NK-92 (cell line): Measurements from ENCODE around the gene MKX.

Experiments used
- DNase-seq: peaks from one replicate; lab custom pipeline; 2025; ENCODE audit not compliant: unreplicated experiment; lab: John Stamatoyannopoulos, UW

The MKX gene

DNA sequence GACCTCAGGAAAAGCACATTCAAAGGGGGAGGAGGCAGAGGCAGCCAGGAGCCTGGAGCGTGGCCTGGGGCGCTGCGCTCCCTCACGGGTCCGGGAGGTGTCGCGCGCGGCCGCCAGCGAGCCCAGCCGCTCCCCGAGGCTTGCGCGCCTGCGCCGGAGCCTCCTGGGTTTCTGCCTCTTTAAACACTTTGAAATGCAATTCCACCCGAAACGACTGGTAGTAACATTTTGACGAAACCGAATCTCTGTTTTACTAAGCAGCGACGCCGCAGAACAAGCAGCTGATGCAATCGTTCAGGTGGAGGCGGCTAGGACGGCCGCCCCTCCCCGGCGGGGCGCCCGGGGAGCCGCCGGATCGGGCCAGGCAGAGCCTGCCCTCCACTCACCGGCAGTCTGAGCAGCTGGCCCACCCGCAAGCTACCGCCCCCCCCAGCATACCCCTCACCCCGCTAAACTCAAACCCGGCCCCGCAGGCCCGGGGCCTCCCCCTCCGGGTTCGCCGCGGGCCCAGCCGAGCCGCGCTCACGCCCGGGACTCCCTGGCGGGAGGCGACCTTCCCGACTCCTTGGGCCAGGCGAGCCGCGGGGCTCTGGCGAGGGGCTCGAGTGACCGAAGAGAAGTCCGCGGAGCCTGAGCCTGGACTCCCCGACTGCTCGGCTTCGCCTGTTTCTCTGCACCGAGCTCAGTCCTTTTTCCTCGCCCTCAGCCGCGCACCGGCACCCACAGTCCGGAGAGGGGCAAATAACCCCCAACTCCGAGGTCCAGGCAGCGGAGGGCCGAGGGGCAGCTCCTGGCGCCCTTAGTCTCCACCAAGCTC, 3.2 kb downstream of the MKX start:
- no peak for DNase-seq

DNA sequence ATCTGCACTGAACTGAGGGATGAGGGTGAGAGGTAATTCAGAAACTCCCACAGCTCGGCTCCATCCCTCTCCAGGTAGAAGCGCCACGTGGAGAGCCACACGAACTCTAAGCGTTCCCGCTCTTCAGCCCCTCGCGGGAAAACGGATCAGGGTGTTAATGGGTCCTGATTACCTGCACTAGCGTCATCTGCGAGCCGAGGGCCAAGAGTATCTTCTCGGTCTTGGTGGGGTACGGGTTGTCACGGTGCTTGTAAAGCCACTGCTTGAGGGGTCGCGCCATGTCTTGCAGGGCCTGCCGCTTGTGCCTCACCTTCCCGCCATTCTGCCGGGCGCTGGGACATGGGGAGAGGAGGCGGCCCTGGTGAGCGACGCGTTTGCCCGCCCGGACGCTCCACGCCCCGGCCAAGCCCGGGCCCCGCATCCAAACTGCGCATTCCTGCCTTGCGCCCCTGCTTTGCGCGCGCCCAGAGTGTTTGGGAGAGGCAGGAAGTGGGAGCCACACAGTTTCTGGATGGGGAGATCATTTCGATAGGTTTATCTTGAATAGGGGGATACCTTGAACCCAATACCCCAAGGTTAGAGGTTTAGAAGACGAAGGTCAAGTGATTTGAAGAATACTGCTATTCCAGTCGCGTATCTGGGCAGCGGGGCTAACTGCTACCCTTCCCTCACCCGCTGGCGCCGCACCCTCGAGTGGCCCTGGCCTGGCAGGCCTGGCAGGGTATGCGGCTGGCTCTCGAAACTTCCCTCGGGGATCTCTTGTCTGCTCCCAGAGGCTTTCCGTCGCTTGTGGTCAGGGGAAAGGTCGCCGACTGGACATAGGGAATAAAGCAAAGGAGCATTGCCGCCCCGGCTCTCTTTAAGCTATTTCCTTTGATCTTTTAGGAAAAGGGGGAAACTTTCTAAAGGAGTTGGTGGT, 4.2 kb downstream of the MKX start:
- no peak for DNase-seq

DNA sequence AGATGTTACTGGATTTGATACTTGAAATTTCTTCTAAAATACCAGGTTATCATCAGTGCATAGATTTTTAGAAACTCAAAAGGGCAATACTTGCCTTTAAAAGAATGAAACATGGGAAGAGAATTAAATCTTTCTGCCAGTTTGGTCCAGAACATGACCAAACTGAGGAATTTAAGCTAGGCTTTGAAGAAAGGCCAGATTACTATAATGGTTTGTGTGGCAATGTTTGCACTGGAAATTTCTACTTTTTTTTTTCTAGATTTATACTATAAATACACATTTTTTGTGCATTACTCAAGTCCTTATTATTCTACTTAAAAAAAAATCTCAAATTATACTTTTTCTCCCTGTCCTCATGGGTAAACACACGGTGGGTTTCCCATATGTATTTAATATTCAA, 9.2 kb downstream of the MKX start:
- no peak for DNase-seq

DNA sequence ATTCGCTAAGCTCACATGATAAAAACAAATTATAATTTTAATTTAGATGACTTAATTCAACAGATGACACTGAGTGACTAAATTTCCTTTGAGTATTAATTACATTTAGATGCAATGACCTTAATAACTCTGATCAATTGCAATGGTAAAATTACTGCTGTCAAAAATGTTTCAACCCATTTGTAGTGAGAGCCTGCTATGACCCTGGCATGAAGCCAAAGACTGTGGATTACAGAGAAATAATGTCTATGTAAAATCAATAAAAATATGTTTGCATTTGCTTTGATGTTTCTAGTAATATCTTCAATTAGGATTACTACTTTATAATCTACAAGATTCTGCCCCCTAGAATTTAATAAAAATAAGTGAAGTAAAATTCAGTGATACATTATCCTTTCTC, 15.6 kb downstream of the MKX start:
- DNase-seq: no peak

DNA sequence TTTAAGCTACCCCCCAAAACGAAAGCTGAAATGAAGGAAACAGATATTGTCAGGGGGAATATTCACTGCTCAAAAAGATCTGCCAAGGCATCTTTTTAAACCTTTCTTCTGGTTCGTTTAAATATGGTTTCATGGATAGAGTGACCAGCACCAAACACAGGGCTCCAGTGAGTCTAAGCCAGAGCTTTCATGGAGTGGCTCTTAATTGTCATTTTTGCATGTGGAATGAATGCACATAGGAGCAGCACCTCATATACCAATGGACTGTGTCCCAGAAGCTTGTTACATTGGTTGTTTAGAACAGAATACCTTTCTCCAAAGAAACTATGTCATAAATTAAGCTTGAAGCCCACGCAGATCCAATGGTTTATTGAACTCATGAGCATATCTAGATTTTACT, 17.3 kb downstream of the MKX start:
- DNase-seq: no peak

DNA sequence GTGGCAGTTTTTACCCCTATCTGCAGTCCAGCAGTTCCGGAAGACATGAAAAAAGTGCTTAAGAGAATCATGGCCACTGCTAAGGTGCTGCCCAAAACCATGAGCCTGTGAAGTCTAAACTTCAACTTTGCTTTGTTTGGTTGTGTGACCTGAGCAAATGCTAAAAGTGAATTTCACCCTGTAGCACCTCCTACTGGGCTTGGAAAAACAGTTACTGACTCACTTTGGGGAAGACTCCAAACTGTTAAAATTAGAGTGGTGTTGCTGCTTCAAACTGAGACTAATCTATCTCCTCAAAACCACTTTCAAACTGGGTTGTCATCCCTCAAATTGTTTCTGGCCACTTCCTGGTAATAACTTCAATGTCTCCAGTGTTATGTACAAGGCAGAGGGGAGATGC, 21.3 kb downstream of the MKX start:
- no peak for DNase-seq

DNA sequence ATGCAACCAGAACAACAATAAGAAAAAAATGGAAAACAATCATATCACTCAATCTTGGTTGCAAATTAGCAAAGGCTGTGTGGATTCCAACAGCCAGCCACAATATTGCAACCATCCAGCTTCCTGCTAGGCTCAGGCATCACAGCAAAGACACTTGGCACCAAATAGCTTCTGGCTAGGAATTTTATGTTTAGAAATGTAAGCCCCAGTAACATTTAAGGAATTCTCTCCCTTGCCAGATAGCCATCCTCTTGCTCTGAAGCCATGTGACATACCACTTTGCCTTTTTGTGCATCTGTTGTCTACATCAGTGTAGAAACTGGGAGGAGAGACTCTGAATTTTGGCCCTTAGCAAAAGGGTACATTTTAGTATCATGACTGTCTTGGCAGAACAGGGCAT, 22.2 kb downstream of the MKX start:
- no peak for DNase-seq

DNA sequence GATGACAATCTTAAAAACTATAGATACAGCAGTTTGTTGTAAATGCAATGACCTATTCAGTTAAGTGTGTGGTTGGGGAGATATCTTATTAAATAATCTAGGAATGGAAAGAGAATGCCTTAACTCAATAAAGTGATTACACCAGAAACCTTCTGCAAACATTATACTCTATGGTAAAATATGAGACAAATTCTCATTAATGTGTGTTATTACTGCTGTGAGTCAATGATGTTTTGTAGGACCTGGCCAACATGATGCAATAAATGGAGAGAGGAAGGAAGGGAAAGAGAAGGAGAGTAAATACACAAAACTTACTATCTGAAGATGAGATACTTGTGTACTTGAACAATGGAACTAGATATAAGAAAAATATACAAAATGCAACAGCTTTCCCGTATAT, 25.1 kb downstream of the MKX start:
- DNase-seq: no peak

DNA sequence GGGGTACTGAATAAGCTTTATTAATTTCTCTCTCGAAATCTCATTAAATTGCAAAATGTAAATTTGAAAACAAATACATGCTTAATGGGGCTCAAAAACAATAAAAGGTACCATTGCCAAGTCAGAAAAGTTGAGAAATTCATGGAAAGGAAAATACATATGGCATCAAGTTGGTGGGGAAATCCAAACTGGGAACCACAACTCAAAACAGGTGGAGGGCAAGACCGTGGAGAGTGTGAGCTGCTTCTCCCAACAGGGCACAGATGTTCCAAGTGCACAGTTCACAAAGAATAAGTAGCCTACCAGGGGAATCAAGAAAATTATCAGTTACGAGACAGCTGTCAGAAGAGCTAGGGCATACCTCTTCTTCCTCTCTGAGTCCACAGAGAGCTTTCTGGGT, 26.6 kb downstream of the MKX start:
- no peak for DNase-seq

DNA sequence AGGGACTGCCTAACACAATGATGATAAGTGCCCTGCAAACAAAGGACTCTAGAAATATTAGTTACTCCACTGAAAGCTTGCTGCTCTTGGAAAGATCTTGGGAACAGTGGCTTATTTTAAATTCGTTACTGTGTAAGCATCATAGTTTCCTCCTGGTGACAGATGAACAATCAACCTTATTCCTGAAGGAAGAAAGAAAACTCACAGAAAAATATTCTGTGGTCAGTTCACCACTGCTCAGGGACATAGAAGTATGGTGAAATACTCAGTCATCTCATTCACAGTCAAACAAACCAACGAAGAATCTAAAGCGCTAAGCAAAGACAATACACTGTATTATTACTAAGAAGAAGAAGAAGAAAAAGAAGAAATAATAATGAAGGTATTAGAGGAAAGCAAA, 27.8 kb downstream of the MKX start:
- no peak for DNase-seq

DNA sequence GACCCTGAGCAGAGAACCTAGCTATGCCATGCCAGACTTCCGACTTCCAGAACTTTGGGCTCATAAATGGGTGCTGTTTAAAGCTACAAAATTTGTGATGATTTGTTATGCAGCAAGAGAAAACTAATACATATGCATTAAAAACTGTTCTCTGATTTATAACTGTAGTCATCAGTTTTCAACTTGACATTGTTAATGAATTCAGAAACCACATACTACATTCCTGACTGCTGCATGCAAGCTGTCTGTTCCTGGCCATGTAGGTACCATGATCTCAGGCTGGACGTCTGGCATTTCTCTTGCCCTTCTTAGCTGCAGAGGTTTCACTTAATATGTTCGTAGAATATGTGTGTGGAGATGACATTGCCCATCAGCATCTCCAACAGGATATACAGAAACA, 28.4 kb downstream of the MKX start:
- no peak for DNase-seq

DNA sequence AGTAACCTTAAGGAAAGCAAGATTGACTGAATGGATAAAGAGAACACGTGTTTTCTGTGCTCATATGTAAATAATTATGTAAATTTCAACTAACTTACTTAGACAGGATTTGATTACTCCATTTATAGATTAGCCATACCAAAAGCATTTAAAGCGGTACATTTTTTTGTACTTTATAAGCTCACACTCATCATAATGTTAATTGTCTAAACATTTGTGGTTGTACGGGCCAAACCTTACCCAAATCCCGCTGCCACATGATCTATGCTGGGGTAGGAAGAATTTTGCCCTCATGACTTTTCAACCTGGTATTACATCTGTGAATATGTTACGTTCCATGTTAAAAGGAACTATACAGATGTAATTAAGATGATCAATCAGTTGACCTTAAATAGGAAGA, 29.1 kb downstream of the MKX start:
- no peak for DNase-seq

DNA sequence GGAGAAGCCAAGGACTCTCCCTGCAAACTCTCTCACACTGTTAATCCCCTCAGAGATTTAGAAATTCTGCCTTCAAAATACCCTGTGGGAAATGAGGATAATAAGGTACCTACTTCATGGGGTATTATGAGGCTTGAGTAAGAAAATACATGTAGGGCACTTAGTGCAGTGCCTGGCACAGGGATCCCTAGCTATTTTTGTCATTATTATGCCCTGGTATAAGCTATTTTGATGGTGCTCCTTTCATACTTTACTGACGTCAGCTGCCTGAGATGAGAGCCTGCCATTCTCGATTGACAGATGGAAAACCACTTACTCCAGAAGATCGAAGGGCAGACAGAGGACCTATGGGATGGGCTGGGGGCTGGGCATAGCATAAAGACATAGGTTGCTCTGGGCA, 30.1 kb downstream of the MKX start:
- no peak for DNase-seq

DNA sequence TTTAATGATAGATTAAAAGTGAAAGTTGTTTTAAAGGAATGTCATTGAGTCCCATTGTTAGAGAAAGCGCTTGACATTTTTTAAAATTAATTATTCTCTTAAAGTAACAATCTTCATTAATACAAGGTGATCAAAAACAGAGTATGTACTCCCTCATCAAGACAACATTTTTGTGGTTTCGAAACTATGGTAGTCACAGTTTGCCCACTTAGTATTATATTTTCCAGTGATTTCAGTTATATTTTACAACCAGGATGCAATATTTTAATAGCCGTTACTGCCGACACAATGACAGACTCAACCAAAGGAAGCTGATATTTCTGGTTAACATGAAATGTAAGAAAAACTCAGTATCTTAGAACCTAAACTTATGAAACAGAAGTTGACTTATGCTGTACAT, 31.3 kb downstream of the MKX start:
- no peak for DNase-seq

DNA sequence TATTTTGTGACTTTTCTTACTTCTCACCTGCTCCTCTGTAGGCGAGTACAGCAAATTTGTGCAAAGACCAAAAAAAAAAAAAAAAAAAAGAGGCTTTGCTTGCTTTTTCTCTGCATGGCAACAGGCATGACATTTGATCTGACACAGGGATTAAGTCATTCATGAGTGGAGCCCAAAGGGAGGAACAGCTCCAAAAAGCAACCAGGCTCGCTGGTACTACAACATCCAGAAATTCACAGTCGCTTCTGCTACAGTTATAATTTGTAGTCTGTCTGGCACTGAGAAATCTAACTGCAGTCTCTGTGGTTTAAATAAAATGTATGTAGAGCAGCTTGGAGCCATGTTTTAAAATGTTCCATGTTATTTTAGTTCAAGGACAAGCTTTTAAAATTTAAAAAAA, 31.7 kb downstream of the MKX start:
- no peak for DNase-seq

DNA sequence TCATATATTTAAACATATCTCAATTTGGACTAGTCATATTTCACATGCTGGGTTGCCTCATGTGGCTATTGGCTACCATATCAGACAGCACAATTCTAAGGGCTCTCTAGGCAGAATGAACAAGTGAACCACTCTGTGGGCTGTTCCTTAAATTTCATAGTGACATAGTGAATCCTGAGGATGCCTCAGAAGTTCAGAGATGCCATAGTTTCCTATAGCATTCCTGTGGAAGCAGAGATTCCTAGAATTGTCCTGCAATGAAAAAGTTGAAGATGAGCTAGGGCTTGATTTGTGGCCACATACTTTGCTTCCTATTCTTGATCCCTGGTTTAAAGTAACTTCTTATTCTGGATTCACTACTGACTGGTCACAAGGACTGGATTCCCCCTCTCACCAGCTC, 35.6 kb downstream of the MKX start:
- DNase-seq: no peak

DNA sequence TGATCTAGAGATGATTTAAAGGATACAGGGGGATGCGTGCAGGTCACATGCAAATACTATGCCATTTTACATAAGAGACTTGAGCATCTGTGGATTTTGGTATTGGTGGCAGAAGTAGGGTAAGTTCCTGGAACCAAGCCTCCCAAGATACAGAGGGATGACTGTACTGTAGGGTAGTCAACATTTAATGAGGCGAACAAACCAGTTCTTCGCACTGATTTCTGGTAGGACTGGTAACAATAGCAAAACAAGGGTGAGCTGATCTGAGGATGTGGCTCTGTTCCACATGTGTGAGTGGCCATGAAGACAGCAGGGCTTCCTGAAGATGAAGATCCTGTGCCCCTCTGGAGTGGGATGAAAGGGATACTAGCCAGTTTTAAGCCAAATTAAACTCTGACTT, 36.3 kb downstream of the MKX start:
- DNase-seq: no peak

DNA sequence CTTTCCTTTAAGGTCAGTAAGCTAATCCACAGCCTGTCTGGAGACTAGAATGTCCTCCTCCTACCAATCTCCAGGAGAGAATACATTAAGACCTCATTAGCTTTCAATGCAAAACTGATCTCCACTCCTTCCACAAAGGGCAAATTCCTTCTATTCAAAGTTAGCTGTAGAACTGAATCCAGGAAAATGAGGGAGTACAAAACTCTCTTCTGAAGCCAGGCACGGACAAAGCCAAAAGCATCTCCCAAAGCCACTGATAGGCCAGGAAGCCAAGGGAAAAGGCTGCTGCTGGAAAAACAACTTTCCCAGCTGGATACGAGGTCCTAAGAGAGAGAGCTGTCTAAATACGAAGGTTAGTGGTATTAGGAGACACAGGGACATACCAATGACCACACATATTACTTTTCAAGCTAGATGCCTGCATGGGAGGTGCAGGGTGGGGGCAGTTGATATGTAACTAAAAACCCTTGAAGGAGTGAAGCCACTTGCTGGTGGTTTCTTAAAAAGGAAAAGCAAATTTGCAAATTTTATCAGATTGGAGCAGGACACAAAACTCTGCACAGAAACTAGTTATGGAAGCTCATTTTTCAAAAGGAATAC, 43.6 kb downstream of the MKX start:
- no peak for DNase-seq

DNA sequence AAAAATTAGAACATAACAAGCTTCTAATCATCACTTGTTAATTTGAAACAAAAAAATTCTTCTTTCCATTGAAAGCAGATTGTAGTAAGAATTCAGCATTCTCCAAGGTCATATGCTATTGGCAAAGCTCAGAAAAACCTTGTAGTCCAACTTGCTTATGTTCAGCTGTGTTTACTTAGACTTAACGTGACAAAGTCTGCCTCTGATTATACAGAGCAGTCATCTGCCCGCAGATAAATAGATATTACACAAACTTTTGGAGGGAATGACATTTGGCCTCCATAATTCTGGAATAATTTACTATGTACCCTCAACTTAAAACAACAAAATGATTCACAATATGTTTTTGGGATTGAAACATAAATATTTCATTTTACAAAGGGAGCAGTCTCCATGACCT, 45.8 kb downstream of the MKX start:
- DNase-seq: no peak

DNA sequence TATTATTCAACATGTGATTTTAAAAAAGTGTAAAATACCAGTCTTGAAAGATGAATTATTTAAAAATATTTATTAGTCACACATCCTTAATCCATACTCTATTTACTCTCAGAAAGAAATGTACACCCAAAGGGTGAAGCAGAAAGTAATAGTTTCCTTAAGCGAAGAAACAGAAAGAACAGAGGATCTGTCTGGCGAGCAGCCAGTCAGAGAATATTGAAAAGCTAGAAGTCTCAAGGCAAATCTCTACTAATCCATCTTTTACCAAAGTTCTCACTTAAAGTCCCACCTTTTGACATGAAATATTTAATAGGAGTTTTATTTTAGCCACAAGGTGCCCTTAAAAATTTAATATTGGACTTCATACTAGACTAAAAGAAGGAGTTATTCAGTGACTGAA, 46.7 kb downstream of the MKX start:
- DNase-seq: no peak

DNA sequence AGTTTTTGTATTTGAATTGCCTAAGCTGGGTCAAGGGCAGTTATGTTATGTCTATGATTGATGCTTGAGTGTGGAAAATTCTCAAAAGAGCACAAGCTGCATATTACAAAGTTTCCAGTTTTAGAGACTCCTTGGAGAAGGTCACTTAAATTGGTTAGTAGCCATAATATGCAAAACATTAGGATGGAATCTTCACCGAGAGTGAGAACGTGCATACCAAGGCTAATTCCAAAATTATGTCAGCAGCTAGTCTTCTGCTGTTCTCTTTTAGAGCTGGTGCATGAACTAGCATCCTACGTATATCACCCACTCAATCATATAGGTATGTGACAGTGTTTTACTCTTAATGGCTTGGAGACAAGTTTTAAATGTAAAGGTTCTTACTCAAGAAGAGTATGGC, 49.2 kb downstream of the MKX start:
- DNase-seq: no peak

DNA sequence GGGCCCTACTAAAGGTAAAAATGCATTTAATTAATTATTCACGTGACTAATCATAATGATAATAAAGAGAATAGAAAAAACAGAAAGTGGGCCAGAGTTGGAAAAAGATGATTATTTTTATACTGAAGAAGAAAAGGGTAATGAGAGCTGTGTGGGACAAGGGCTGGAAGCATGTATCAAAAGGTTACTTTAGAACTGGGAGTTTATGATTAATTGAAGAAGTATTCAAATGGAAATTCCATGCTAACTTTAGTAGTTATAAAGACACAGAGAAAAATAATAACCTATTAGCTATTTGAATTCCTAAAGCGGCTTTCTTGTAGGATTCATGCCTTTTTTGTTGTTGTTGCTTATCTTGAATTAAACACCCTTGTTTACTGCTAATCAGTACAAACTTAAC, 49.9 kb downstream of the MKX start:
- no peak for DNase-seq
